ENCODE data around the gene PARL. TPM values are rescaled to one million over a fixed set of nuclear protein-coding genes. Genes with fewer than 3 reads are reported as not detected.

The PARL gene
- total RNA-seq, 1 experiment from 2014 or later = 82.3 TPM

DNA sequence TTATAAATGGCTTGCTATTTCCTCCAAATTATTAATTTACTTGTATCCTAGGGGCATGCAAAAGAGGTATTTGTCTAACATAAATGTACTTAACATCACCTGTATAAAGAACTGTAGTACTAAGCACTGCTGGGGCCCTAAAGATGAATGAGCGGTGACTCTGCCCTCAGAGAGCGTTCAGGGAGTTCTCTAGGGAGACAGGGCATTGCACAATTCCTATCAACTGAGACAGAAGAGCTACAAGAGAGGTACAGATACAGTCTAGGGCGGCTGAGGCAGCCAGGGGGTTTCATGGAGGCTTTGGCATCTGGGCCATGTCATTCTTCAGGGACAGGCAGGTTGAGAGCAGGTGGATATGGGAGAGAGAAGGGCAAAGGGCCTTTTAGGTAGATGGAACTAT, 39.9 kb upstream of the PARL start:
- POLR2A ChIA-PET = no interaction called here
- CTCF ChIA-PET = no interaction called here
- in situ Hi-C loops (cut with HindIII; ENCODE audit: low pct_unique_long_range_greater_than_20kb, low sequenced_read_pairs) = no loop called here

DNA sequence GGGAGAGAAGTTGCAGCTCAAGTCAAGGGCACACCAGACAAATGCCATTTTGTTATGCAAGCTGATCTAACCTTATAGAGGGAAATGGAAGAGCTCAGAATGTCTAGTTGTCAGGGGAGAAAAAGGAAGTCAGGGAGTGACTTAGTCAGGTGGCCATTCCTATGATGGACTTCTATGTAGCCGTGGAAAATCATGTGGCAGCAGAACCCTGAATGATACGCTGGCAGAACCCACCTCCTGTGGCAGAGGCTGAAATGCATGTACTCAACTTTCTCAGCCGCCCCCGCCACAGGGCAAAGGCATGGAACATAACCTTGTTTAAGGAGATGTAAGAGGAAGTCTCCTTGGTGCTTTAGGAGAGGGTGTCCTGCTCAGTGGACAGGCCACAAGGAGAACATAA, 37.7 kb upstream of the PARL start:
- in situ Hi-C loops (cut with HindIII; ENCODE audit: low pct_unique_long_range_greater_than_20kb, low sequenced_read_pairs) = no loop called here

More for the DNA sequence above, 39.9 kb upstream of the PARL start:
- BruUV-seq (replicated peaks) = no TSS peak
- no peaks in the 10 kb centered on the region for H3K4me1 ChIP-seq (ENCODE audit: control insufficient read depth, insufficient read depth, low read length)
- H3K9me3 ChIP-seq (ENCODE audit: control insufficient read depth, insufficient read depth, low read depth, low read length) = no peaks in the 10 kb centered on the region
- H3K27ac ChIP-seq (ENCODE audit: low read length) = no peak overlapping the region
- ATAC-seq (peak; percentile 22; the same call in 1 of the 2 replicates), DNase-seq (ENCODE audit: low read depth, low spot score) (no peak)
- intact Hi-C loops (cut with micrococcal nuclease; ENCODE audit: unreplicated experiment) = no loop called here
- no peaks in the 10 kb centered on the region for H3K36me3 ChIP-seq (ENCODE audit: control insufficient read depth, insufficient read depth, low read length)
- TF ChIP-seq SIN3A (IDR thresholded peaks at IDR 0.05; ENCODE audit: borderline replicate concordance, insufficient read depth, low read depth, low read length) (no peak), TCF7L2 (IDR thresholded peaks at IDR 0.05; ENCODE audit: low read depth, low read length) (no peak), POLR2AphosphoS5 (IDR thresholded peaks at IDR 0.05; ENCODE audit: low read depth, low read length) (no peak)
- TF ChIP-seq, protein P1, sequence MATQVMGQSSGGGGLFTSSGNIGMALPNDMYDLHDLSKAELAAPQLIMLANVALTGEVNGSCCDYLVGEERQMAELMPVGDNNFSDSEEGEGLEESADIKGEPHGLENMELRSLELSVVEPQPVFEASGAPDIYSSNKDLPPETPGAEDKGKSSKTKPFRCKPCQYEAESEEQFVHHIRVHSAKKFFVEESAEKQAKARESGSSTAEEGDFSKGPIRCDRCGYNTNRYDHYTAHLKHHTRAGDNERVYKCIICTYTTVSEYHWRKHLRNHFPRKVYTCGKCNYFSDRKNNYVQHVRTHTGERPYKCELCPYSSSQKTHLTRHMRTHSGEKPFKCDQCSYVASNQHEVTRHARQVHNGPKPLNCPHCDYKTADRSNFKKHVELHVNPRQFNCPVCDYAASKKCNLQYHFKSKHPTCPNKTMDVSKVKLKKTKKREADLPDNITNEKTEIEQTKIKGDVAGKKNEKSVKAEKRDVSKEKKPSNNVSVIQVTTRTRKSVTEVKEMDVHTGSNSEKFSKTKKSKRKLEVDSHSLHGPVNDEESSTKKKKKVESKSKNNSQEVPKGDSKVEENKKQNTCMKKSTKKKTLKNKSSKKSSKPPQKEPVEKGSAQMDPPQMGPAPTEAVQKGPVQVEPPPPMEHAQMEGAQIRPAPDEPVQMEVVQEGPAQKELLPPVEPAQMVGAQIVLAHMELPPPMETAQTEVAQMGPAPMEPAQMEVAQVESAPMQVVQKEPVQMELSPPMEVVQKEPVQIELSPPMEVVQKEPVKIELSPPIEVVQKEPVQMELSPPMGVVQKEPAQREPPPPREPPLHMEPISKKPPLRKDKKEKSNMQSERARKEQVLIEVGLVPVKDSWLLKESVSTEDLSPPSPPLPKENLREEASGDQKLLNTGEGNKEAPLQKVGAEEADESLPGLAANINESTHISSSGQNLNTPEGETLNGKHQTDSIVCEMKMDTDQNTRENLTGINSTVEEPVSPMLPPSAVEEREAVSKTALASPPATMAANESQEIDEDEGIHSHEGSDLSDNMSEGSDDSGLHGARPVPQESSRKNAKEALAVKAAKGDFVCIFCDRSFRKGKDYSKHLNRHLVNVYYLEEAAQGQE (IDR thresholded peaks at IDR 0.05; ENCODE audit: insufficient read depth in 1 of 2, low read depth in 2 of 2, low read length in 1 of 2) = no peak
- TF ChIP-seq, protein P2, sequence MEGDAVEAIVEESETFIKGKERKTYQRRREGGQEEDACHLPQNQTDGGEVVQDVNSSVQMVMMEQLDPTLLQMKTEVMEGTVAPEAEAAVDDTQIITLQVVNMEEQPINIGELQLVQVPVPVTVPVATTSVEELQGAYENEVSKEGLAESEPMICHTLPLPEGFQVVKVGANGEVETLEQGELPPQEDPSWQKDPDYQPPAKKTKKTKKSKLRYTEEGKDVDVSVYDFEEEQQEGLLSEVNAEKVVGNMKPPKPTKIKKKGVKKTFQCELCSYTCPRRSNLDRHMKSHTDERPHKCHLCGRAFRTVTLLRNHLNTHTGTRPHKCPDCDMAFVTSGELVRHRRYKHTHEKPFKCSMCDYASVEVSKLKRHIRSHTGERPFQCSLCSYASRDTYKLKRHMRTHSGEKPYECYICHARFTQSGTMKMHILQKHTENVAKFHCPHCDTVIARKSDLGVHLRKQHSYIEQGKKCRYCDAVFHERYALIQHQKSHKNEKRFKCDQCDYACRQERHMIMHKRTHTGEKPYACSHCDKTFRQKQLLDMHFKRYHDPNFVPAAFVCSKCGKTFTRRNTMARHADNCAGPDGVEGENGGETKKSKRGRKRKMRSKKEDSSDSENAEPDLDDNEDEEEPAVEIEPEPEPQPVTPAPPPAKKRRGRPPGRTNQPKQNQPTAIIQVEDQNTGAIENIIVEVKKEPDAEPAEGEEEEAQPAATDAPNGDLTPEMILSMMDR (IDR thresholded peaks at IDR 0.05) = no peak
- no peaks in the 10 kb centered on the region for H3K27me3 ChIP-seq (ENCODE audit: control insufficient read depth, insufficient read depth, low read length)
- no peak overlapping the region for H3K4me3 ChIP-seq (ENCODE audit: low read depth in 2 of 2, low read length in 2 of 2)

More for the DNA sequence above, 37.7 kb upstream of the PARL start:
- Histone ChIP-seq H3K27me3 (ENCODE audit: control insufficient read depth, insufficient read depth, low read length) (no peaks in the 10 kb centered on the region), H3K27ac (ENCODE audit: low read length) (no peak overlapping the region), H3K4me1 (ENCODE audit: control insufficient read depth, insufficient read depth, low read length) (no peaks in the 10 kb centered on the region), H3K36me3 (ENCODE audit: control insufficient read depth, insufficient read depth, low read length) (no peaks in the 10 kb centered on the region), H3K4me3 (ENCODE audit: low read depth in 2 of 2, low read length in 2 of 2) (no peak overlapping the region), H3K9me3 (ENCODE audit: control insufficient read depth, insufficient read depth, low read depth, low read length) (no peaks in the 10 kb centered on the region)
- ATAC-seq (no peak), DNase-seq (ENCODE audit: low read depth, low spot score) (no peak)
- intact Hi-C loops (cut with micrococcal nuclease; ENCODE audit: unreplicated experiment) = no loop called here
- CTCF ChIA-PET = interaction anchor here (0.6 kb wide), 1 partner anchor 291 kb away, joined by 6 read pairs; no protein-coding TSS in a partner anchor
- TF ChIP-seq, protein P2 (IDR thresholded peaks at IDR 0.05) = no peak
- TF ChIP-seq SIN3A (IDR thresholded peaks at IDR 0.05; ENCODE audit: borderline replicate concordance, insufficient read depth, low read depth, low read length) = no peak
- no peak for TF ChIP-seq TCF7L2 (IDR thresholded peaks at IDR 0.05; ENCODE audit: low read depth, low read length)
- TF ChIP-seq POLR2AphosphoS5 (IDR thresholded peaks at IDR 0.05; ENCODE audit: low read depth, low read length) = no peak
- TF ChIP-seq, protein P1 (IDR thresholded peaks at IDR 0.05; ENCODE audit: insufficient read depth in 1 of 2, low read depth in 2 of 2, low read length in 1 of 2) = no peak
- POLR2A ChIA-PET = no interaction called here
- no TSS peak for BruUV-seq (replicated peaks)

Data from Panc1 (cell line).